ENCODE data around the gene NFKBIL1. TPM values are rescaled to one million over a fixed set of nuclear protein-coding genes. Genes with fewer than 3 reads are reported as not detected.

Gene NFKBIL1
- total RNA-seq, 1 experiment from 2014 or later, result 20.5 TPM

Small RNAs within 50 kb of the gene (small RNA-seq; reads per million reads assigned to genes)
- gene AL663061.1 (0 reads per million in 2 experiments), gene SNORD117 (51.0 to 234 reads per million in 2 experiments), gene SNORD84 (0 reads per million in 2 experiments)

Other genes with a start within 250 kb of the NFKBIL1 start
- 125 and 133 TPM in 2 replicates for gene HLA-B, start 190.4 kb upstream of the NFKBIL1 start, total RNA-seq (2014; rRNA removed; shearing (Covaris generic))
- 13.7 and 15.2 TPM in 2 replicates for gene MICA, start 144.0 kb upstream of the NFKBIL1 start, total RNA-seq (2014; rRNA removed; shearing (Covaris generic))
- gene MICB, start 49.5 kb upstream of the NFKBIL1 start, total RNA-seq (2014; rRNA removed; shearing (Covaris generic)), result 6.5 and 6.8 TPM in 2 replicates
- not detected in 2 replicates for gene MCCD1, start 18.6 kb upstream of the NFKBIL1 start, total RNA-seq (2014; rRNA removed; shearing (Covaris generic))
- gene DDX39B, start 5.6 kb upstream of the NFKBIL1 start, total RNA-seq (2014; rRNA removed; shearing (Covaris generic)), result 488 and 493 TPM in 2 replicates
- 0.23 and 0.27 TPM in 2 replicates for gene ATP6V1G2, start 1.0 kb upstream of the NFKBIL1 start, total RNA-seq (2014; rRNA removed; shearing (Covaris generic))
- not detected in 2 replicates for gene LTA, start 24.7 kb downstream of the NFKBIL1 start, total RNA-seq (2014; rRNA removed; shearing (Covaris generic))
- not detected in 2 replicates for gene TNF, start 28.0 kb downstream of the NFKBIL1 start, total RNA-seq (2014; rRNA removed; shearing (Covaris generic))
- not detected in 2 replicates for gene LTB, start 34.8 kb downstream of the NFKBIL1 start, total RNA-seq (2014; rRNA removed; shearing (Covaris generic))
- gene LST1, start 38.7 kb downstream of the NFKBIL1 start, total RNA-seq (2014; rRNA removed; shearing (Covaris generic)), result not detected in 2 replicates
- gene NCR3, start 45.4 kb downstream of the NFKBIL1 start, total RNA-seq (2014; rRNA removed; shearing (Covaris generic)), result not detected in 2 replicates
- not detected in 2 replicates for gene AIF1, start 67.6 kb downstream of the NFKBIL1 start, total RNA-seq (2014; rRNA removed; shearing (Covaris generic))
- 68.9 and 72.2 TPM in 2 replicates for gene PRRC2A, start 73.1 kb downstream of the NFKBIL1 start, total RNA-seq (2014; rRNA removed; shearing (Covaris generic))
- 113 and 133 TPM in 2 replicates for gene BAG6, start 105.1 kb downstream of the NFKBIL1 start, total RNA-seq (2014; rRNA removed; shearing (Covaris generic))
- gene APOM, start 108.3 kb downstream of the NFKBIL1 start, total RNA-seq (2014; rRNA removed; shearing (Covaris generic)), result 2.4 and 2.8 TPM in 2 replicates
- 10.1 and 10.9 TPM in 2 replicates for gene C6orf47, start 113.2 kb downstream of the NFKBIL1 start, total RNA-seq (2014; rRNA removed; shearing (Covaris generic))
- gene GPANK1, start 117.4 kb downstream of the NFKBIL1 start, total RNA-seq (2014; rRNA removed; shearing (Covaris generic)), result 11.6 and 11.7 TPM in 2 replicates
- gene CSNK2B, start 118.5 kb downstream of the NFKBIL1 start, total RNA-seq (2014; rRNA removed; shearing (Covaris generic)), result 110 and 131 TPM in 2 replicates
- 1.9 and 2.8 TPM in 2 replicates for gene LY6G5B, start 122.4 kb downstream of the NFKBIL1 start, total RNA-seq (2014; rRNA removed; shearing (Covaris generic))
- 0.95 and 1.3 TPM in 2 replicates for gene LY6G5C, start 133.5 kb downstream of the NFKBIL1 start, total RNA-seq (2014; rRNA removed; shearing (Covaris generic))
- 40.5 and 55.7 TPM in 2 replicates for gene ABHD16A, start 155.7 kb downstream of the NFKBIL1 start, total RNA-seq (2014; rRNA removed; shearing (Covaris generic))
- gene LY6G6F, start 159.3 kb downstream of the NFKBIL1 start, total RNA-seq (2014; rRNA removed; shearing (Covaris generic)), result not detected in 2 replicates
- gene LY6G6D, start 167.7 kb downstream of the NFKBIL1 start, total RNA-seq (2014; rRNA removed; shearing (Covaris generic)), result not detected in 2 replicates
- gene LY6G6C, start 174.1 kb downstream of the NFKBIL1 start, total RNA-seq (2014; rRNA removed; shearing (Covaris generic)), result not detected in 2 replicates
- not detected in 2 replicates for gene MPIG6B, start 175.8 kb downstream of the NFKBIL1 start, total RNA-seq (2014; rRNA removed; shearing (Covaris generic))
- 16.4 and 19.1 TPM in 2 replicates for gene DDAH2, start 181.7 kb downstream of the NFKBIL1 start, total RNA-seq (2014; rRNA removed; shearing (Covaris generic))
- gene CLIC1, start 188.9 kb downstream of the NFKBIL1 start, total RNA-seq (2014; rRNA removed; shearing (Covaris generic)), result 376 and 448 TPM in 2 replicates
- 18.6 and 19.8 TPM in 2 replicates for gene MSH5, start 192.4 kb downstream of the NFKBIL1 start, total RNA-seq (2014; rRNA removed; shearing (Covaris generic))
- 2.8 and 4.7 TPM in 2 replicates for gene SAPCD1, start 215.0 kb downstream of the NFKBIL1 start, total RNA-seq (2014; rRNA removed; shearing (Covaris generic))
- 0.47 and 0.81 TPM in 2 replicates for gene VWA7, start 229.7 kb downstream of the NFKBIL1 start, total RNA-seq (2014; rRNA removed; shearing (Covaris generic))
- gene VARS1, start 248.1 kb downstream of the NFKBIL1 start, total RNA-seq (2014; rRNA removed; shearing (Covaris generic)), result 42.1 and 46.7 TPM in 2 replicates